Activated CD4-positive, alpha-beta T cell treated with anti-CD3 and anti-CD28 coated beads, Interleukin-2, amount 50 U/mL, for 1 hour (primary cell): ENCODE results near the gene CHRNA4.
"Not testable (repeated sequence)": the region's sequence is repeated elsewhere in the genome, so short reads cannot be mapped to it uniquely, and the experiment has no call there.

Experiments used
- DNase-seq: peaks from one replicate; pipeline ENCODE4 v3.0.0-alpha.2; 2020

Gene CHRNA4

DNA sequence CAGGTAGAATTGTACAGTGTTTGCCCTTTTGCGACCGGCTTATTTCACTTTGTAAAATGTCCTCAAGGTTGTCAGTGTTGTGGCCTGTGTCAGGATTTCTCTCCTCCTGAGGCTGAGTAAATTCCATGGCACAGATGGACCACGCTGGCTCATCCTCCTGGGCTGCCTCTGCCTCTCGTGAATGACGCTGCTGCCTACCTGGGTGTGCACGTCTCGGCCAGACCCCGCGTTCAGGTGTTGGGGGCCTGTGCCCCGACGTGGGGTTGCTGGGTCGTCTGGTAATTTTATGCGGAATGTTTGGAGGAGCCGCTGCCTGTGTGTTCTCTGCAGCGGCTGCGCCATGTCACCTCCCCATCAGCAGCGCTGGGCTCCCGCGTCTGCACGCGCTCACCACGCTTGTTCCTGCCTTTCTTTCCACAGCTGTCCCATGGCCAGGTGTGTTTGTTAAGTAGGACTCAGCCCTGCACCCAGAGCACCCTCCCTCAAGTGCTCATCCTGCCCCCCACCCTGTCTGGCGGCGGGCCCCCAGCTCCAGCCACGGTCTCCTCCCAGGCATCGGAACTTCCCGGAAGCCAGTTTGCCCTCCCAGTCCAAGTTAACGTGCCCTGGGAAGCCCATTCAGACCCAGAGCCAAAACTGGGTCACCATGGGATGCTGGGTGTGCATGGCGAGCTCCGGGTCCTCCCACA is 36.1 kb upstream of the CHRNA4 start:
- no peak for DNase-seq

DNA sequence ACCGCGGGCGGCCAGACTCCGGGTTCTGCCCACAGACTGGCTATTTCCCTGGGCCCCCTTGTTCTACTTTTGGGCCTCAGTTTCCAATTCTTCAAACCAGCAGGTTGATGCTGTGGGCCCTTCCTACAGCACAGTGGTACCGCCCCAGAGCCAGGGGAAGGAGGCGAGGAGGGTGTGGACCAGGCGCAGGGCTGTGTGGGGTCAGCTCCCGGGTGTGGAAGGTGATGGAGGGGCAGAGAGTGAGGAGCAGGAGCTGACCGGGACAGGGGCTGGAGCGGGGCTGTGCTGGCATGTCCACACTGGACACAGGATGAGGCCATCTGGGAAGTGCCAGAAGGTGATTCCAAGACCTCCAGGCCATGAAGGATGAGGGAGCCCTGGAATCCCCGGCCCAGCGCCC is 35.2 kb upstream of the CHRNA4 start:
- DNase-seq: no peak

DNA sequence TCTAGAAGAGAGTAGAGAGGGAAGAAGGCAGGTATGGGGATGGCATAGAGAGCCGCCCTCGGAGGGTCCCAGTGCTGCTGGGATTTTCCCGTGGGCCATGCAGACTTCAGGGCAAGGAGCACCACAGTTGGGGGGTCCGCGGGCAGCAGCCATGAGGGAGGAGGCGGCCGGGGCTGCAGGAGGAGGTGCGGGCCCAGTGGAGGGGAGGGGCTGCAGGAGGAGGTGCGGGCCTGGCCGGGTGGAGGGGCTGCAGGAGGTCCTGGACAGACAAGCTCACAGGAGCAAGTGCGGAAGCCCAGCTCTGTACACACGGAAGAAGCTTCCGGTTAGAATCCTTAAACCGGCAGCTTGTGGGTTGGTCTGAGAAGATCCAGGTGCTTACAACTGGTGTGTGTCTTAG is 34.6 kb upstream of the CHRNA4 start:
- no peak for DNase-seq

GRCh38 chr20:63394920-63395455 is 33.8 kb upstream of the CHRNA4 start:
- no peak for DNase-seq

DNA sequence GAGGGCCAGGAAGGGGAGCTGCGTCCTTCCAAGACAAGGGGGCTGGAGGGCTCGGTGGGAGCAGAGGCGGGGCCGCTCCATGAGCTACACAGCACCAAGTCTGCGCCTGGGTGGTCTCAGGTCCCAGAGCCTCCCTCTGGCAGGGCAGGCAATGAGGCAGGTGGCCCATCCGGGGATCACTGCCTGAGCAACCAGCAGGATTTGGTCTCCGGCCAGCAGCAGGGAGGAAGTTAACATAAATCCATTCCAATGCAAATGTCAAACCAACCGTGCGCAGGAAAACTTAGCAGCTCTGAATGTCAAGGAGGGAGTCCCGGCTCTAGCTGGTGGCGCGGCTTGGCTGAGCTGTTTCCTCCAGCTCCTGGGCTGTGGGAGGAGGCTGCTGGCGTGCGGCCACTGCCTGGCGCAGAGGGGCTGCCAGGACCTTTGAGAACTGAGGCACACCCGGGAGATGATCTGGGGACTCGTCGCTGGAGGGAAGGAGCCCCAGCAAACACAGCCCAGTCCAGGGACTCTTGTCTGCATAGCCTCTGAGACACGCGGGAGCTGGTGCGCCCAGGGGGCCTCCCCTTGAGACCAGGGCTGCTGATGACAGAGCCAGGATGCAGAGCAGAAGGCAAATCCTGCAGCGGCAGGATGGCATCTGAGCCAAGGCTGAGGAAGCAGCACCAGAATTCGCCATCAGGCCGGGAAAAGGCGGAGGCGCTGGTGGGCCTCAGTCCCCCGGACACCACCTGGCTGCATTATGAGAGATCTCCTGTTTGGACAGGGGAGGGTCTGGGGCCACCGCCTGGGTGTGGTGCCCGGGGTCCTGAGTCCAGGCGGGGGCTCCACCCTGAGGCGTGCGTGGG is 33.1 kb upstream of the CHRNA4 start:
- no peak for DNase-seq

DNA sequence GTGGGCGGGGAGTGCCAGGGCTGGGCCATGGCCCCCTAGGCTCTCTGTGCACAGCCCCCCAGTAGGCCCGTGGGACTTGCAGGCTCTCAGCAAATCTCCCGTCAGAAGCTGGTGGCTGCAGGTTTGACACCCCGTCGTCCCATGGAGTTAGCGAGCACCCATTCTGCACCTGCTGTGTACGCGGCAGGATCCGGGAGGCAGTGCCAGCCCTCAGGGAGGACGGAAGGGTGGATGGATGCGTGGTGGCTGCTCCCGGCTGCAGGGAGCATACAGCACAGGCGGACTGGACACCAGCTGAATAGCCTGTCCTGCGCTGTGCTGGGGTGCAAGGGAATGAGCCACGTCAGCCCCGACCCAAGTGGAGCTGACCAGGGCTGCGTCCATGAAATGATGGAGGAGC is 32.4 kb upstream of the CHRNA4 start:
- no peak for DNase-seq

DNA sequence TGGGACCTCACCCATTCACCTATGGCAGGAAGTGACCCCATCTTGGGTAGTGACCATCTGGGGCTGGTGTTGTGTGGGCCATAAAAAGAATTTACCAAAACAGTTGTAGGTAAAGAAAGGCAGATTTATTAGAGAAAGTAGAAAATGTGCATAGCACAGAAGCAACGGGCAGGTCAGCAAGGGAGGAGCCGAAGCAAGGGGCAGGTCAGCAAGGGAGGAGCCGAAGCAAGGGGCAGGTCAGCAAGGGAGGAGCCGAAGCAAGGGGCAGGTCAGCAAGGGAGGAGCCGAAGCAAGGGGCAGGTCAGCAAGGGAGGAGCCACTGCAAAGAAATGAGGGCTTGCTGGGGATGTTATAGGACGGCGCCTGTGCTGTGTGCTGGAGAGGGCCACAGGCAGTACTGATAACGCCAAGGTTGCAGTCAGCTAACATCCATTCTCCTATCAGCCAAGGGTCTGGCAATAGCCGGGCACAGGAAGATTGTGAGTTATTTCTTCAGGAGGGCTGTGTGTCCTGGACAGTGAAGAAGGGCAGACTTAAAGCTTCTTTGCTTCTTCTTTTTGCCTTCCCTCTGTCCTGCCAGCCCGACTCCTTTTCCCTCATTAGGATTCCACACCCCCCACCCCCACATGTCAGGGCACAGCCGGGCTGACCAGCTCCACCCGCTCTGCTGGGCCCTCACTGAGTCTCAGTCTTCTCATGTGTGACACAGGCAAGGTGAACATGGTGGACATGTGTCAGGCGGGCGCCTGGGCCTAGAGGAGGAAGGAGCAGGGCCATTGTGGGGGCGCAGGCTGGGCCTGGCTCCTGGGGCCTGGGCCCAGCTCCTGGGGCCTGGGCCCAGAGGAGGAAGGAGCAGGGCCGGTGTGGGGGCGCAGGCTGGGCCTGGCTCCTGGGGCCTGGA is 31.6 kb upstream of the CHRNA4 start:
- DNase-seq: no peak

GRCh38 chr20:63387917-63388316 is 26.8 kb upstream of the CHRNA4 start:
- DNase-seq: no peak

- no peak for DNase-seq
Observed at GRCh38 chr20:63387393-63387792, 26.2 kb upstream of the CHRNA4 start.

- no peak for DNase-seq
Observed at GRCh38 chr20:63386491-63386890, 25.3 kb upstream of the CHRNA4 start.

DNA sequence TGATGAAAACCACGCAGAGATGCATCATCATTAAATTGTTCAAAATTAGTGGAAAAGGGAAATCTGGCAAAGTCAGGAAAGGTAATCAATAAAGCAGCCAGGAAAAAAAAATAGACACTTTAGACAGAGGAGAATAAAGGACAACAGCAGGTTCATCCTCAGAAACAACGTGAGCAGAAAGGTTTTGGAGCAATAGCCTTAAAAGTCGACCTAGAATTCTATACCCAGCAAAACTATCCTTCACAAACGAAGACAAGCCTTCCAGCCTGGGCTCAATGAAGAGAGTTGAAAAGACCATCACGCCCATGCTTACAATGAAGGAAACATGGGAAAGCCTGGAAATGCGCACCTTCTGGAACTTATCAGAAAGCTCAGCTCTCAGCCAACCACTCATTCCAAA is 24.7 kb upstream of the CHRNA4 start:
- no peak for DNase-seq

DNA sequence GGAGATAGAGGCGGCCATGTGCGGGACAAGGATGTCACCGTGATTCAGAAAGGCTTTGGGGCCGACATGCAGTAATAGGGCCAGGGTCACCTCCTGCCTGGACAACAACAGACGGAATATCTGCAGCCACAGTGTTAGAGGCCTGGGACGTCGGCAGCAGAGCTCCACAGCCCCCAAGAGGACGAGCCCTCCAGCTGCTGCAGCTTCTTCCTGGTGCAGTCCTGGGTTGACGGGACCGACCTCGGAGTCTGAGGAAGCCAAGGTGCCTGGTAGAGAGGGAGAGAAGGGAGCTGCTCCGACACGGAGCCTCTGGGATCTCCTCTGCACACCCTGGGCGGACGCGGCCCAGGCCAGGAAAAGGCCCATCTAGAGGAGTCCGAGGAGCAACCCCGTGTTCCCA is 23.2 kb upstream of the CHRNA4 start:
- DNase-seq: no peak

DNA sequence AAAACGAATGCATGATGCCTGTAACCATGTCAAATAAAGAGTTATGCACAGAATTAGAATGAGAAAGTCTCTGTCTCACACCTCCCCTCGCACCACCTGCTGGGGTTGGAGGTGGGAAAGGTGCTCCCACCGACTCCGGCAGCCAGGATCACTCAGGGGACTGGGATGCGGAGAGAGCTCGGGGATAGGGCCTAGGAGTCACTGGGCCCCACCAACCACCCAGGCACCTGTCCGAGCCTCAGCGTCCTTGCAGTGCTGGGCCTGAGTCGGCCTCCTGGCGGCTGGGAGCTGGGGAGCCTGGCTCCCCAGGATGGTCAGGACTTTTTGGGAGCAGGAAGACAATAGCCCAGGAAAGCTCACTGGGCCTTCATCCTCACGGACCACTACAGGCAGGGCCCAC is 22.4 kb upstream of the CHRNA4 start:
- DNase-seq: no peak

DNA sequence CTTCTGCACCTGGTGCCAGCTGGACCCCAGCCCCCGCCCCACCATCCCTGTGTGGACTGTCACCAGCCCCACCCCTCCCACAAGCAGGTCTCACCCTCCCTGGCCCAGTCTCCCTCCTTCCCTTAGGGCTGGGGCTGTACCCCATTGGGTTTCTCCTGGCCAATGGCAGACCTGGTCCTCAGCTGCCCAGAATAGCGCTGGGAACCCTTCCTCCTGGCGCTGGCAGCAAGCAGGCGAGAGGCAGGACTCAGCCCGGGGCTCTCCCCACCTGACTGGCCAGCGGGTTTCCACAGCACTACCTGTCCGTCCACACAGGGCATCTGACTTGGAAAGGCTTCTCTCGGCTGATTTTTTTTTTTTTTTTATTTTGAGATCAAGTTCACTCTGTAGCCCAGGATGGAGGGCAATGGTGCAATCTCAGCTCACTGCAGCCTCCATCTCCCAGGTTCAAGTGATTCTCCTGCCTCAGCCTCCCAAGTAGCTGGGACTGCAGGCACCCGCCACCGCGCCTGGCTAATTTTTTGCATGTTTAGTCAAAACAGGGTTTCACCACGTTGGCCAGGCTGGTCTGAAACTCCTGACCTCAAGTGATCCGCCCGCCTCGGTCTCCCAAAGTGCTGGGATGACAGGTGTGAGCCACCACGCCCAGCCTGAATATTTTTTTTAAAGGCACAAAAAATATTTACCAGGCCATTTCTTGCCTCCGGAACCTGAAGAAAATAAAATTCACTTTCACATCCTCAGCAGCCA is 21.6 kb upstream of the CHRNA4 start:
- no peak for DNase-seq

- peak; percentile 38 for DNase-seq
Observed at GRCh38 chr20:63381781-63382431, 20.8 kb upstream of the CHRNA4 start.

DNA sequence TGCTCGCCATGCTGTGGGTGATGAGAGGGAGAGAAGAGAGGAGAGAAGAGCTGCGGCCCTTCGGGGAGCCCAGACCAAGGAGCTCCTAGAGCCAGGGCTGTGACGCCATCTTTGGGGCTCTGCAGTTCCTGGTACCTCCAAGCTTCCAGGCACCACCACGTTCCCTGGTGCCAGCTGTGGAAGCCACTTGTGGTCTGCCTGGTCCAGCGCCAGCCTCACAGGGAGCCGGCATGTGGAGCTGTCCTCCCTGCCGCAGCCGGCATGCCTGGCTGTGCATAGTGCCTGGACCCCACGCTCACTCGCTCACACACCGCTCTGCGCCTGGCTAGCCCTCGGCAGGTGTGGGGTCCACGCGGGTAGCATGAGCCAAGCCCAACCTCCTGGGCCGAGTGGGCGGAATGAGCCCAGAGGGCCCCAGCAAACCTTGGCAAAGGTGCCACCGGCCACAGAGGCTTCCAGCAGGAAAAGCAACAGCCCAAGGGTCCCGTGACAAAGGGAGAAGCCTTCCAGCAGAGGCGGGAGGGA is 19.3 kb upstream of the CHRNA4 start:
- no peak for DNase-seq

DNA sequence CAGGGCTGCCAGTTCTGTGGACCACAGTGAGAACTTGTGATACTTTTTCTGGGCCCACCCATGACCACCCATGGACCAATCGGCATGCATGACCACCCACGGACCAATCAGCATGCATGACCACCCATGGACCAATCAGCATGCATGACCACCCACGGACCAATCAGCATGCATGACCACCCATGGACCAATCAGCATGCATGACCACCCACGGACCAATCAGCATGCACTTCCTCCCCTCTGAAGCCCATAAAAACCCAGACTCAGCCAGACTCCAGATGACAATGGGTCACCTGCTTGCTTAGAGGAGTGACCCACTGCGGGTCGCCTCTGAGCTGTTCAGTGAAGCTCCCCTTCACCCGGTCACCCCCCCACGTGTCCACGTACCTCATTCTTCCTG is 18.7 kb upstream of the CHRNA4 start:
- not testable (repeated sequence) for DNase-seq

DNA sequence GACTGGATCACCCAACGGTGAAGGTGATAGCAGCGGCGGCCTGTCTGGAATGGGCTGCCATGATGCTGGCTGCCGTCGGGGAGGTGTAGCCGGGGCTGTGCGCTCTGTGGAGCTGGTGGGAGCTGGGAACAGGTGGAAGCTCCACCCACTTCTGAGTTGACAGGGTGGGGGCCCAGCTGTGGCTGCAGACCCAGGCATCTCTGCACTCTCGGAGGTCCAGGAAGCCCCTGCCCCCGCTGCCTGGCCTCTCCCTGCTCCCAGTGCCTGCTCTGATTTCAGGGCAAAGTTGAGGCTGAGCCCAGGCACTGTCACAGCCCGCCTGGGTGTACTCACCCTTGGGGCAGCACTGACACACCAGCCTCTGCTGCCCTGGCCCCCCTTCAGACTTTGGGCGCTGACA is 18.1 kb upstream of the CHRNA4 start:
- no peak for DNase-seq

DNA sequence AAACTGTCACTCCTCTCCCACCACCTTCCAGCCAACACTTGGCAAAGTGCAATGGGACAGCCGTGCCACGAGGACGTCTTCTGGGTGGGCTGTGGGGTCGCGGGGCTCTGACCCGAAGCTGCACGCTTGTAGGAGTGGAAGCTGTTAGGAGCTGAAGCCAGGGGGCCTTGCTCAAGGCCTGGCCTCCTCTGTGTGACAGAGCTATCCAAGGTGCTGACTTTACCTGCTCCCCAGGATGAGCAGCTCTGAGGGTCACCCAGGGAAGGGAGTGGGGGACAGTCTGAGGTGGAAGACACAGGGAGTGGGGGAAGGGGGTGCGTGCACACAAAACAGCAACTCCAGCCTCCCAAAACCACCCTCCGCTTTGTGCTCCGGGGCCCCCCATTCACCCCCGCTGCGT is 17.5 kb upstream of the CHRNA4 start:
- no peak for DNase-seq

- DNase-seq: no peak
Observed at GRCh38 chr20:63377951-63378381, 16.8 kb upstream of the CHRNA4 start.

DNA sequence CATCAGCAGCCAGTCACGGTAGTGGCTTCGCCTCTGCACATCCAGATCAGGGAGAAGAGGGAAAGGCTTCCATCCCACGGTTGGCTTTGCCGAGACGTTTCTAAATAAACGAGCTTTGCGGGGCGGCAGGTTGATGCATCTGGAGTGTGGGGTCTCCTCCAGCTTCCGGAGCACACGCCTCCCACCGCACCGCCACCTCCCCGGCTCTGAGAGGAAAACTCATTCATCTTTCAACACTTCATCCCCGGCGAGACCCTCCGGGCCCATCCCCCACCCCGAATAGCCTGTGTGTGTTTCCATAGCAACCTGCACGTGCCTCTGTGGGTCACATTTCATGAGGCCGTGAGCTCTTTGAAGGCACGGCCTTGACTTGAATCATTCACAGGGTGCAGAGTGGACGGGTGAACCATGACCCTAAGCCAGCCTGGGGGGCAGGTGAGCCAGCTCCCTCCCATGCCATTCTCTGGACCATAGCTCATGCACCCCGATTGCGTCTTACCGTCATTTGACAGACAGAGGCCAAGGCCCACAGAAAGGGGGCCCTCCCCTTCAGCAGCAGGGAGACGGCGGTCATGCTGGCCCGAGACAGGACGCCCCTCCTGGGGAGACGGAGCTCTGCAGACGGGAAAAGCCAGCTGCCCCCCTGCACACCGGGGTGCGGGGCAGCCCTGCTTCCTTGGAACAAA is 16.2 kb upstream of the CHRNA4 start:
- no peak for DNase-seq
